GM12891 (cell line): Measurements from ENCODE around the gene SYT1.

Experiments used
- PAX5 ChIP-seq: IDR thresholded peaks from 2 replicates; pipeline ENCODE4 v1.6.1; 2011; ENCODE audit warnings: low read length, moderate library complexity, mild to moderate bottlenecking; ENCODE audit not compliant: insufficient read depth, severe bottlenecking
- POLR2A ChIP-seq: IDR thresholded peaks from 2 replicates; pipeline ENCODE4 v1.6.1; 2011; ENCODE audit warnings: low read depth, low read length, control low read depth
- POLR2AphosphoS5 ChIP-seq: IDR thresholded peaks from 2 replicates; pipeline ENCODE4 v1.6.1; 2011; ENCODE audit warnings: low read depth, low read length, control low read depth
- POU2F2 ChIP-seq: IDR thresholded peaks from 2 replicates; pipeline ENCODE4 v1.6.1; 2011; ENCODE audit warnings: low read depth, mild to moderate bottlenecking, control low read depth, low read length, moderate library complexity
- SPI1 ChIP-seq: IDR thresholded peaks from 2 replicates; pipeline ENCODE4 v1.6.1; 2011; ENCODE audit warnings: low read depth, low read length, control low read depth
- TAF1 ChIP-seq: IDR thresholded peaks from 2 replicates; pipeline ENCODE4 v1.6.1; 2011; ENCODE audit warnings: low read depth, low read length, control low read depth

DNA sequence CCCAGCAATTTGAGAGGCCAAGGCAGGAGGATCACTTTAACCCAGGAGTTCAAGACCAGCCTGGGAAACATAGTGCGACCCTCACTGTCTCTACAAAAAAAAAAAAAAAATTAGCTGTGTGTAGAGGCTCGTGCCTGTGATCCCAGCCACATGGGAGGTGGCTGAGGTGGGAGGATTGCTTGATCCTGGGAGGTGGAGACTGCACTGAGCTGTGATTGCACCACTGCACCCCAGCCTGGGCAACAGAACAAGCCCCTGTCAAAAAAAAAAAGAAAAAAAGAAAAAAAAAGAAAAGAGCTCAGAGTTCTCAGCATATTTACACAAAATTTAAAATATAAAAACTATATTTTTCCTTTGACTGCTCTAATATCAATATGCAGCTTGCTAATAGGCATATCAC, 260.8 kb downstream of the SYT1 start:
- TF ChIP-seq POLR2A = no peak
- no peak for TF ChIP-seq POLR2AphosphoS5
- TF ChIP-seq SPI1 = no peak
- TF ChIP-seq TAF1 = no peak
- TF ChIP-seq PAX5 = no peak
- TF ChIP-seq POU2F2 = no peak
